HG03354 (cell line): ENCODE measurements around the gene XRN1.

ENCODE experiments used
- ATAC-seq: cut with Tn5 transposase; IDR thresholded peaks from one replicate; pipeline ENCODE4 v1.9.1; 2021; ENCODE audit warnings: mild to moderate bottlenecking; ENCODE audit not compliant: unreplicated experiment, poor library complexity, severe bottlenecking

Gene XRN1

DNA sequence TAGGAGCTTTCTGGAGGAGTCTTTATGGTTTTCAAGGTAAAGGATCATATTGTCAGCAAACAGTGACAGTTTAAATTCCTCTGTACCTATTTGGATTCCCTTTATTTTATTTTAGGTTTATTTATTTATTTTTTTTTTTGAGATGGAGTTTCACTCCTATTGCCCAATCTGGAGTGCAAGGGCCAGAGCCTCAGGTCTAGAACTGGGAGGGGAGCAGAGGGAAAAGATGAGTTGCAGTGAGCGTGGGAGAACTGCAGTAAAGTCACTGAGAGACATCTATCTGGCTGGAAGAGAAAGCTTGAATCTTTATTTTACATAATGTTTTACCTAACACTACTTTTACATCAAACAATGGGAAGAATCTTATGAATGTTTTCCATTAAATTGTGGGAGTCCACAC is 172.9 kb downstream of the XRN1 start:
- no peak for ATAC-seq

GRCh38 chr3:142273501-142273900 is 174.3 kb downstream of the XRN1 start:
- no peak for ATAC-seq

DNA sequence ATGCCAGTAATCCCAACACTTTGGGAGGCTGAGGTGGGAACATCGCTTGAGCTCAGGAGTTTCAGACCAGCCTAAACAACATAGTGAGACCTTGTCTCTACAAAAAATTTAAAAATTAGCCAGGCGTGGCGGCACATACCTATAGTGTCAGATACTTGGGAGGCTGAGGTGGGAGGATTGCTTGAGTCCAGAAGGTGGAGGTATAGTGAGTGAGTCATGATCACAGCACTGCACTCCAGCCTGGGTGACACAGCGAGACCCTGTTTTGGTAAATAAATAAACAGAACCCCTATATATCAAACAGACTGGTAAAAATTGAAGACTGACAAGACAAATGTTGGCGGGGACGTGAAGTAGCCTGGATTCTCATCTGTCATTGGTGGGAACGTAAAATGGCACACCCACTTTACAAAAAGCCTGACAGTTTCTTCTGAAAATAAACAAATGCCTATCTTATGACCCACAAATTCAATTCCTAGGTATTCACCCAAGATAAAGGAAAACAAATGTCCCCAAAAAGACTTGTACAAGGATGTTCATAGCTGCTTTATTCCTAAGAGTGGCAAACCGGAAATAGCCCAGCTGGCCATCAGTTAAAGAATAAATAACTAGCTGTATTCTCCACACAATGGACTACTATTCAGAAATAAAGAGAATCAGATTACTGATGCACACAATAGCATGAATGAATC is 175.5 kb downstream of the XRN1 start:
- no peak for ATAC-seq

DNA sequence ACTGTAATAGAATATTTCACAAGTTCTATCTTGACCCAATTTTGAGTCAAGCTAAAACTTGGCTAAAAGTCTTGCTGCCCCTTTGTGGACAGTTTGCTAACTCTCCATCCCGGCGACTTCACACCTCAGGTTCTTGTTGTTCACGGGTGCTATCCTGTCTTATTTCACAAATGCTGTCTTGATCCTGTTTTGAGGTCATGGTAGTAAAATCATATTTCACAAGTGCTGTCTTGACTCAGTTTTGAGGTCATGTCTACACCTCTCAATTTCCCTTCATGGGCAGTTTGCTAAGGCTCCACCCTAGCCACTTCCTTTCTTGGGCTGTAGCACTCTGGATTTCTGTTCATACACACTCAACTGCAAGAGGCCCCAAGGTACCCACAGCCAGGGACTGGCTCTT is 177.4 kb downstream of the XRN1 start:
- no peak for ATAC-seq

GRCh38 chr3:142269767-142270166 is 178.1 kb downstream of the XRN1 start:
- ATAC-seq = no peak

DNA sequence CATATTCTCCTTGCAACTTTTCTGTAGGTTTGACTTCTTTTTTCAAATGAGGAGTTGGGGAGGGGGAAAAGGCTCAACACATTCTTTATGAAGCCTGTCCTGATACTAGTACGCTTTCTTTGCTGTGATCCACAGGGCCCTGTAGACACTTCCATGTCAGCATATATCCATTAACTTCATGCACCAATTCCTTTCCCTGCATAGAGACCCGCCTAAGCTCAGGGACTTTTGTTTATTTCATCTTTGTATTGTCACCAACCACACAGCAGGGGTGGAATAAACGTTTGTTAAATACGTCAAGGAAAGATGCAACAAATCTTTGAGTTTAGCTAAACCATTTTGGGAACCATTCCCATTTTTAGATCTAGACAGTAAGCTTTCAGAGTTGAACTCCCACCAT is 179.4 kb downstream of the XRN1 start:
- no peak for ATAC-seq

GRCh38 chr3:142267269-142267668 is 180.6 kb downstream of the XRN1 start:
- ATAC-seq = no peak

DNA sequence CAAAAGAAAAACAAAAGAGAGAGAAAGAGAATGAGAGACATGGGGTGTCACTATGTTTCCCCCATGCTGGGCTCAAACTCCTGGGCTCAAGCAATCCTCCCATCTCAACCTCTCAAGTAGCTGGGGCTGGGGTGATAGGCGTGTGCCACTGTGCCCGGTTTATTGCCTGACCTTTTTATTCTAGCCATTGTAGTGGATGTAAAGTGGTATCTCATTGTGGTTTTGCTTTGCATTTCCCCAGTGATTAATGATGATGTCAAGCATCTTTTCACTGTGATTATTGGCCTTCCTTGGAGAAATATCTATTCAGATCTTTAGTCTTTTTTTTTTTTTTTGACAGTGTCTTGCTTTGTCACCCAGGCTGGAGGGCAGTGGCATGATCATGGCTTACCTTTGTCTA is 184.7 kb downstream of the XRN1 start:
- no peak for ATAC-seq

- no peak for ATAC-seq
Measured at GRCh38 chr3:142259359-142259758, 188.5 kb downstream of the XRN1 start.

GRCh38 chr3:142256712-142257333 is 191.0 kb downstream of the XRN1 start:
- ATAC-seq = no peak
